ENCODE results near the gene COL28A1.

Gene COL28A1

DNA sequence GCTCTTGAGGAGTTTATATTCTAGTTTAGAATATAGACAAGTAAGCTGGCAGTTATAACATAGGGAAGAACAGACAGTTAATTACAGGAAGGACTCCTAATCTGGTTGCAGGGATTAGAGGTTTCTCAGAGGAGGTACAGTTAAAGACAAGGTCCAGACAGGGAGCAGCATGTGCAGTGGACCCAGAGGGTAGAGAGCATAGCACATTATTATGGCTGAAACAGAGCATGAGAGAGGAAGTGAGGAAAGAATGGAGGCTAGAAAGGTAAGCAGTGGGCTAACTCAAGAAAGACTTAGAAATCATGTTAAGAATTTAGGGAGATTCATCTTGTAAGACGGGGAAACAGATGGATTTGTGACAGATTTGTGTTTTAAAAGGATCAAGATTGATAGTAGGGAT lies 40.7 kb upstream of the COL28A1 start:
- H3K4me3 ChIP-seq (replicated peaks; ENCODE audit: low read depth, low read length), result no peak overlapping the region
- DNase-seq (ENCODE audit: low read depth), result no peak
- TF ChIP-seq, protein P1, sequence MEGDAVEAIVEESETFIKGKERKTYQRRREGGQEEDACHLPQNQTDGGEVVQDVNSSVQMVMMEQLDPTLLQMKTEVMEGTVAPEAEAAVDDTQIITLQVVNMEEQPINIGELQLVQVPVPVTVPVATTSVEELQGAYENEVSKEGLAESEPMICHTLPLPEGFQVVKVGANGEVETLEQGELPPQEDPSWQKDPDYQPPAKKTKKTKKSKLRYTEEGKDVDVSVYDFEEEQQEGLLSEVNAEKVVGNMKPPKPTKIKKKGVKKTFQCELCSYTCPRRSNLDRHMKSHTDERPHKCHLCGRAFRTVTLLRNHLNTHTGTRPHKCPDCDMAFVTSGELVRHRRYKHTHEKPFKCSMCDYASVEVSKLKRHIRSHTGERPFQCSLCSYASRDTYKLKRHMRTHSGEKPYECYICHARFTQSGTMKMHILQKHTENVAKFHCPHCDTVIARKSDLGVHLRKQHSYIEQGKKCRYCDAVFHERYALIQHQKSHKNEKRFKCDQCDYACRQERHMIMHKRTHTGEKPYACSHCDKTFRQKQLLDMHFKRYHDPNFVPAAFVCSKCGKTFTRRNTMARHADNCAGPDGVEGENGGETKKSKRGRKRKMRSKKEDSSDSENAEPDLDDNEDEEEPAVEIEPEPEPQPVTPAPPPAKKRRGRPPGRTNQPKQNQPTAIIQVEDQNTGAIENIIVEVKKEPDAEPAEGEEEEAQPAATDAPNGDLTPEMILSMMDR (IDR thresholded peaks at IDR 0.05; ENCODE audit: low read length, missing control alignments), result no peak

- no peak for DNase-seq (ENCODE audit: low read depth)
- H3K4me3 ChIP-seq (replicated peaks; ENCODE audit: low read depth, low read length), result no peak overlapping the region
- TF ChIP-seq, protein P1 (IDR thresholded peaks at IDR 0.05; ENCODE audit: low read length, missing control alignments), result no peak
Observed at GRCh38 chr7:7573701-7574100, 38.0 kb upstream of the COL28A1 start.

DNA sequence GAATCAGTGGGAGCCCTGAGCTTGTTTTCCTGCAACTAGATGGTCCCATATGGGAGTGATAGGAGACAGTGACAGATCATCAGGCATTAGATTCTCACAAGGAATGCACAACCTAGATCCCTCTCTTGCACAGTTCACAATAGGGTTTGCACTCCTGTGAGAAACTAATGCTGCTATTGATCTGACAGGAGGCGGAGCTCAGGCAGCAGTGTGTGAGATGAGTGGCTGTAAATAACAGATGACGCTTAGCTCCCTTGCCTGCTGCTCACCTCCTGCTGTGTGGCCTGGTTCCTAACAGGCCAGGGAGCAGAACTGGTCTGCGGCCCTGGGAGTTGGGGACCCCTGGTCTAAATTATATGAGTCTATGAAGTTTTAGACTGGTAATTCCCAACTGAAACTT lies 34.9 kb upstream of the COL28A1 start:
- TF ChIP-seq, protein P1 (IDR thresholded peaks at IDR 0.05; ENCODE audit: low read length, missing control alignments), result no peak
- no peak for DNase-seq (ENCODE audit: low read depth)
- no peak overlapping the region for H3K4me3 ChIP-seq (replicated peaks; ENCODE audit: low read depth, low read length)

DNA sequence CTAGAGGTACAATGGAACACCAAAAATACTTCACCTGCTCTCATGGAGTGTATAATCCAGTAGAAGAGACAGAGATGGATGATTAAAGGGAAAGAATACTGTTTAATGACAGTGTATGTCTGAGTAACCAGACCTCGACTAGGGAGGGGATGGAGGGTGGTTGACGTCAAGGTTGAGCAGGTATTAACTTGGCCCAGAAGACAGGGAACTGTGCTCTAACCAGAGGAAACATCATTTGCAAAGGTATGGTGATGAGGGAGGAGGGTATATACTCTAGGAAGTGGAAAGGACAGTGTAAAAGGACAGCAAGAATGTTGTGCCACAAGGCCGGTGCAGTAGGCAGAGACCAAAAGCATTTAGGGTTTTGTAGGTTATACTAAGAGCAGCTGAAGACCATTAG lies 33.9 kb upstream of the COL28A1 start:
- H3K4me3 ChIP-seq (replicated peaks; ENCODE audit: low read depth, low read length), result no peak overlapping the region
- TF ChIP-seq, protein P1 (IDR thresholded peaks at IDR 0.05; ENCODE audit: low read length, missing control alignments), result no peak
- DNase-seq (ENCODE audit: low read depth), result no peak

DNA sequence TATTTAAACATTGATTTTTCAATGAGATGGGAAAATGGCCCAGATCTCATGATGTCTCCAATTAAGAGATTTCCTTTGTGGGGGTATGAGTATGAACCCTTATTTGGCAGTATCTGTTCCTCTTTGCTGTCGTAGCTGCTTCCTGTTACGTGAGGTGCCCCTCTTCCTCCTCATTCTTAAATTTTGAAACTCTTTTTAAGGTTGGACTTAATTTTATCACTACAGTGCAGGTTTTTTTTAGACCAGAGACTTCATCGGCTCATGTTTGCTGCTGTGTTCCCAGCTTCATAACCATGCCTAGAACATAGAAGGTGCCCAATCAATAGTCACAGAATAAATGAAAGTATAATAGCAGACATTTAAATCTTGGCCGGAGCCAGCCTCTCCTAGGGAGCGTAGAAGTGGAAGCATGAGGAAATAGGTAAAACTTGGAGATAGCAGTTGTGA lies 33.4 kb upstream of the COL28A1 start:
- no peak overlapping the region for H3K4me3 ChIP-seq (replicated peaks; ENCODE audit: low read depth, low read length)
- TF ChIP-seq, protein P1 (IDR thresholded peaks at IDR 0.05; ENCODE audit: low read length, missing control alignments), result no peak
- DNase-seq (ENCODE audit: low read depth), result no peak

DNA sequence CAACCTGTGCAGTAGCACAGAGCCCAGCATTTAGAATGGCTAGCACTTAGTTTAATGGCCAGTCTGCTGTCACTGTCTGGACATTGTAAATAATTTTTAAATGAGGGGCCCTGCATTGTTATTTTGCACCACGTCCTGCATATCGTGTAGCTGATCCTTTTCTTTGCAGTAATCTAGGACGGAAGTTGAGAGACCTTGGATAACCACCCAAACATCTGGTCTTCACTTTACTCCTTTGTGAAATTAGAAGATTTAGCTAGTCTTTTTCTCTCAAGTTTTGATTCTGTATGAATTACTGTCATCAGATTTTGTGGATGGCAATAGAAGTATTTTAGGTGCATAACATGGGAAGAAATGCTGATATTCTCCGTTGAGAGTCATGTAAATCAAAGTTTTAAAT lies 32.9 kb upstream of the COL28A1 start:
- H3K4me3 ChIP-seq (replicated peaks; ENCODE audit: low read depth, low read length), result no peak overlapping the region
- no peak for DNase-seq (ENCODE audit: low read depth)
- TF ChIP-seq, protein P1 (IDR thresholded peaks at IDR 0.05; ENCODE audit: low read length, missing control alignments), result no peak

DNA sequence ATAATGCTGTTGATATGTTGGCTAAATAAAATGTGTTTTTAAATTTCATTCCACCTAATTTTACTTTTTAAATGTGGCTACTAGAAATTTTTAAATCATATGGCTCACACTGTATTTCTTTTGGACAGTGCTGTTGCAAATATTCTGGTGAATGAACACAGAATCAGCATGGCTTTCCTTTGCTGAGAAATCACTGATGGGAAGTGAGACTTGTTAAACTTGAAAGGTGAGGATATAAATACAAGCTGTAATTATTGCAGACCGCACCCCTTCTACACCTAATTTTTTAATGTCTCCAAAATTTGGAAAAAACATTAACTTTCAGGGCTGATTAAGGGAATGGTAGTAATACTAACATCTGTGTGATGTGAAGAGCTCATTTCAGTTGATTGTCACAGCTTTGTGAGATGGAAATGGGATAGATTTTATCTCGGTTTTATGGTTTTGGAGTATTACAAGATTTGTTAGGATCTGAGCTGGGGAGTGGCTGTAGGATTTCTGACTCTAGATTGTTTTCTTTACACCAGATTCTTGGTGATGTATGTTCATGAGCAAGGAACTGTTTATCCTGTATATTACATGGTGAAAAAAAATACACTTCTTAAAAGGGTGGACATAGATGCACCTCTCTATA lies 32.3 kb upstream of the COL28A1 start:
- DNase-seq (ENCODE audit: low read depth), result no peak
- TF ChIP-seq, protein P1 (IDR thresholded peaks at IDR 0.05; ENCODE audit: low read length, missing control alignments), result no peak

More for the DNA sequence above, 32.3 kb upstream of the COL28A1 start:
- peak overlapping the region; percentile 78 for H3K4me3 ChIP-seq (replicated peaks; ENCODE audit: low read depth, low read length)
